ENCODE results near the gene PNMA6E.

PNMA6E gene

GRCh38 chrX:153434801-153435200, 33.7 kb upstream of the PNMA6E start:
- DNase-seq: no peak

GRCh38 chrX:153433781-153434285, 32.7 kb upstream of the PNMA6E start:
- DNase-seq: no peak

- no peak for DNase-seq
Observed at GRCh38 chrX:153433161-153433680, 32.1 kb upstream of the PNMA6E start.

- no peak for DNase-seq
Observed at GRCh38 chrX:153430796-153431195, 29.6 kb upstream of the PNMA6E start.

GRCh38 chrX:153426204-153426603, 25.1 kb upstream of the PNMA6E start:
- no peak for DNase-seq

- no peak for DNase-seq
Observed at GRCh38 chrX:153423652-153424051, 22.5 kb upstream of the PNMA6E start.

- DNase-seq: no peak
Observed at GRCh38 chrX:153421856-153422255, 20.7 kb upstream of the PNMA6E start.

GRCh38 chrX:153420851-153421599, 19.9 kb upstream of the PNMA6E start:
- DNase-seq: no peak

- no peak for DNase-seq
Observed at GRCh38 chrX:153417637-153418036, 16.5 kb upstream of the PNMA6E start.

- DNase-seq: no peak
Observed at GRCh38 chrX:153416781-153417450, 15.8 kb upstream of the PNMA6E start.

- DNase-seq: no peak
Observed at GRCh38 chrX:153414856-153415510, 13.8 kb upstream of the PNMA6E start.

- DNase-seq: no peak
Observed at GRCh38 chrX:153413731-153414130, 12.6 kb upstream of the PNMA6E start.

GRCh38 chrX:153412746-153413720, 11.9 kb upstream of the PNMA6E start:
- DNase-seq: no peak

GRCh38 chrX:153411988-153412574, 10.9 kb upstream of the PNMA6E start:
- DNase-seq: no peak

GRCh38 chrX:153411255-153411987, 10.3 kb upstream of the PNMA6E start, which contains the start of gene ZFP92:
Gene ZFP92, plus strand, starts transcription at chrX:153411472. Its CDS starts 6,851 bp downstream, at chrX:153418323.
- no peak for DNase-seq

GRCh38 chrX:153410888-153411254, 9.7 kb upstream of the PNMA6E start:
- DNase-seq: no peak

GRCh38 chrX:153410373-153410772, 9.2 kb upstream of the PNMA6E start:
- DNase-seq: no peak

- no peak for DNase-seq
Observed at GRCh38 chrX:153409414-153410101, 8.4 kb upstream of the PNMA6E start.

- DNase-seq: no peak
Observed at GRCh38 chrX:153408871-153409351, 7.8 kb upstream of the PNMA6E start.

GRCh38 chrX:153408221-153408721, 7.1 kb upstream of the PNMA6E start:
- no peak for DNase-seq
